Neural crest cell (in vitro differentiated cells): Measurements from ENCODE around the gene HELLS. TPM values are rescaled to one million over a fixed set of nuclear protein-coding genes. Genes with fewer than 3 reads are reported as not detected.

Experiments used
- DNase-seq: peaks from one replicate; pipeline ENCODE4 v3.0.0; 2021; ENCODE audit warnings: low read depth, mixed read lengths, low spot score
- H3K27ac Mint-ChIP-seq: one replicate; pipeline ENCODE4 v1.8.0; 2021; ENCODE audit warnings: mild to moderate bottlenecking, mixed read lengths; ENCODE audit not compliant: unreplicated experiment
- H3K27me3 Mint-ChIP-seq: 2 replicates; pipeline ENCODE4 v1.8.0; 2021; ENCODE audit warnings: low read depth, mild to moderate bottlenecking, mixed read lengths
- H3K36me3 Mint-ChIP-seq: 2 replicates; pipeline ENCODE4 v1.8.0; 2021; ENCODE audit warnings: low read depth, mild to moderate bottlenecking, mixed read lengths
- H3K4me1 Mint-ChIP-seq: 2 replicates; pipeline ENCODE4 v1.8.0; 2021; ENCODE audit warnings: mixed read lengths
- H3K4me3 Mint-ChIP-seq: one replicate; pipeline ENCODE4 v1.8.0; 2021; ENCODE audit warnings: mild to moderate bottlenecking, mixed read lengths
- H3K9me3 Mint-ChIP-seq: 2 replicates; pipeline ENCODE4 v1.8.0; 2021; ENCODE audit warnings: mixed read lengths
- CTCF ChIP-seq: fragments of 200-600 bp; sonication (generic); conservative IDR thresholded peaks from 2 replicates; pipeline ENCODE4 v1.5.0; 2021; ENCODE audit warnings: antibody characterized with exemption, mild to moderate bottlenecking
- total RNA-seq: library from RNA; stranded (reverse); gene quantifications from 2 replicates; pipeline ENCODE4 v1.2.1, GENCODE V29; 2021

The HELLS gene
- total RNA-seq, 1 donor from 2014 or later = 187 TPM

GRCh38 chr10:94583124-94583523 is 37.5 kb downstream of the HELLS start:
- Mint-ChIP-seq H3K27ac (no peak overlapping the region), H3K4me1 (no peaks in the 10 kb centered on the region), H3K27me3 (no peaks in the 10 kb centered on the region), H3K36me3 (peaks cover 6% of the 10 kb centered on the region), H3K9me3 (no peaks in the 10 kb centered on the region), H3K4me3 (no peak overlapping the region)
- DNase-seq = no peak
- TF ChIP-seq CTCF = no peak

- no peak for DNase-seq
- Mint-ChIP-seq H3K36me3 (peaks cover 22% of the 10 kb centered on the region), H3K4me3 (no peak overlapping the region), H3K4me1 (no peaks in the 10 kb centered on the region), H3K27me3 (no peaks in the 10 kb centered on the region), H3K9me3 (no peaks in the 10 kb centered on the region), H3K27ac (no peak overlapping the region)
- TF ChIP-seq CTCF = no peak
Observed at GRCh38 chr10:94591461-94592205, 46.0 kb downstream of the HELLS start.

- Mint-ChIP-seq H3K4me3 (no peak overlapping the region), H3K27ac (no peak overlapping the region), H3K4me1 (no peaks in the 10 kb centered on the region), H3K36me3 (peaks cover 25% of the 10 kb centered on the region), H3K27me3 (no peaks in the 10 kb centered on the region), H3K9me3 (no peaks in the 10 kb centered on the region)
- TF ChIP-seq CTCF = no peak
- no peak for DNase-seq
Observed at GRCh38 chr10:94602729-94603515, 57.3 kb downstream of the HELLS start.

GRCh38 chr10:94607111-94607510 is 61.5 kb downstream of the HELLS start:
- no peak for DNase-seq
- TF ChIP-seq CTCF = no peak
- Mint-ChIP-seq H3K27me3 (no peaks in the 10 kb centered on the region), H3K4me1 (no peaks in the 10 kb centered on the region), H3K4me3 (no peak overlapping the region), H3K27ac (no peak overlapping the region), H3K36me3 (peaks cover 34% of the 10 kb centered on the region), H3K9me3 (no peaks in the 10 kb centered on the region)

- no peak for TF ChIP-seq CTCF
- Mint-ChIP-seq H3K4me3 (no peak overlapping the region), H3K27me3 (no peaks in the 10 kb centered on the region), H3K9me3 (no peaks in the 10 kb centered on the region), H3K4me1 (no peaks in the 10 kb centered on the region), H3K36me3 (peaks cover 29% of the 10 kb centered on the region), H3K27ac (no peak overlapping the region)
- no peak for DNase-seq
Observed at GRCh38 chr10:94608559-94608958, 63.0 kb downstream of the HELLS start.
